GM11168 (cell line): ENCODE data around the gene TRPM3.

ENCODE experiments used
- in situ Hi-C: fragments of 300-500 bp; cut with MboI; formaldehyde crosslinking; loops from one replicate; pipeline ENCODE4 v1.12.0; 2022; ENCODE audit warnings: low sequenced_read_pairs; ENCODE audit not compliant: unreplicated experiment

The TRPM3 gene

DNA sequence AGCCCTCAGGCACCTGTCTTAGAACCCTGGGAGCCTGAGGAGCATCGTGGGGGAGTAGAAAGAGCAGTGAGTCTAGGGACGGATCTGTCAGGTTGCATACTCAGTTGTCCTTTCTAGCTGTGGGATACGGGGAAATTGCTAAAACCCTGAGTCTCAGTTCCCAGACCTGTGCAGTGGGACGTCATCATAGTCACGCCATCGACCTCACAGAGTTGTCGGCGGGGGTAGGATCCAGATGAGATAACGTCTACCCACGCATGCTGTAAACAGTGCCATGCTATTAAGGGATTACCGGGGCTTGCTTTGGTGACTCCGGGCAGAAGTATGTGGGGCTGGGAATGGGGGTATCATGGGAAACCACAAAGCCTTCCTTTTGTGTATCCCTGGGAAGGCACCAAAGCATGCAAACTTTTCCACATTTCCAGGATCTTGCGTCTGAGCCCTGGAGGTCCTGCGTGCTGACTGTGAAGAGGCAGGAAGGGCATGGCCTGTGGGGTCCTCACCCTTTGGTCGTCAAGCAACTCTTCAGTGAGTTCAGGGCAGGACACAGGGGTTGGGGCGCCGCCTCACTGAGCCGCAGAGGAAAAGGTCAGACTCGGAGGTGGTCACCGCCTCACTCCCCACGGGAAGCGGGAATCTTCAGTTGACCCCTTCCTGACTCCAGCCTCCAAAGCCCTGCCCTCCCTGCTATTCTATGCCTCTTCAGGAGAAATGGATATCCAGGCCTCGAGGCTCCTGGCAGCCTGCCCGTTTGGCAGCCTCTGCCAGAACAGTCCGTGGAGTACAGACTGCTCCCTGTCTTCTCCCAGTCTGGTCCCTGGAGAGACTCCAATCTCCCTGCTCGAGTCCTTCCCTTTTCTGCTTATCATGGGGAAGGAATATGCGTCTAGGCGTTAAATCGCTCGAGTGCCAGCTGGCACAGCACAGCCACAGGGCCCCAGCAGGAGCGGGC, 520.1 kb downstream of the TRPM3 start:
- in situ Hi-C loops: loop anchor here (5.0 kb wide), 1 partner anchor 269 kb away; no protein-coding TSS in a partner anchor

DNA sequence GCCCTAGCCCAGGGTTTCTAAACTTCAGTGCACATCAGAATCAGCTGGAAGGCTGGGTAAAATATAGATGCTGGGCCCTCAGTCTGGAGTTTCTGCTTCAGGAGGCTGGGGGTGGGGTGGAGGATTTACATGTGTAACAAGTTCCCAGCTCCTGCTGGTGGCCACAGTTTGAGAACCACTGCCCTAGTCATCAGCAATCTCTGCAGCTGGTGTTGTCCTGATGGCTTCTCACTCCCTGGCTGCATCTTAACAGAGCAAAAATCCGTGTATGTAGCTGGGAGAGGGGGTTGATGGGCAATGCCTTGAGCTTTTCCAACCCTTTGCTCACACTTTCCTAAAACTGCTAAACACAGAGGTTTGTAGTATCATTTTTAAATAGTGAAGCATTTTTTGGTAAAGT, 520.9 kb downstream of the TRPM3 start:
- in situ Hi-C loops: loop anchor here (5.0 kb wide), 1 partner anchor 268 kb away; no protein-coding TSS in a partner anchor

DNA sequence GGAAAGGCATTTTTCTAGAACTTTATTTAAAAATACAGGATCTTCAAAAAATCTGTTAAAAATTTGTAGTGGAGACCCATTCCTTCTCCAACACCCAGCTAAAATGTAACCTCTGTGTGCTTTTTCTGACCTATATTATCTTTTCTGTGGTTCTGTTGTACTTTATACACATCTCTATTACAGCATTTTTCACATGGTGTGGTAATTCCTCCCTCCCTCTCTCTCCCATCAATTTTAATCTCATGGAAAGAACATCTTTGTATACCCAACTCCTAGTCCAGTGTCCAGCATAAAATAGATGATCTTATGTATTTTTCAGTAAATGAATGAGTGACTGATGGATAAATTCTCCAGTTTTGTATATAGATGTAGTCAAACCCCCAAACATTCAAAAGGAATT, 523.5 kb downstream of the TRPM3 start:
- in situ Hi-C loops: no loop called here

DNA sequence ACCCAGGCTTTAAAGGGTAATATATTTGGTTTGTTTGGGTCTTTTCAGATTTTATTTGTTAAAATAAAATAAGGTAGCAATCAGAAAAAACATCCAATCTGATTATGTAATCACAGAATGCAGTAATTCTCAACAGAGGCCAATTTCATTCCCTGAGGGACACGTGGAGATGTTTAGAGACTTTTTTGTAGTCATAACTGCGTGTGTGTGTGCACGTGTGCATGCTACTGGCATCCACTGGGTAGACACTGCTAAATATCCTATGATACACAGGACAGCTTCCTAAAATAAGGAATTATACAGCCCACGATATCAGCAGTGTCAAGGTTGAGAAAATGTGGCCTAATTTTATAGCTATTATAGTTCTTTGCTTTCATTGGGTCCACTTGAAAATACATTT, 526.2 kb downstream of the TRPM3 start:
- in situ Hi-C loops: no loop called here

DNA sequence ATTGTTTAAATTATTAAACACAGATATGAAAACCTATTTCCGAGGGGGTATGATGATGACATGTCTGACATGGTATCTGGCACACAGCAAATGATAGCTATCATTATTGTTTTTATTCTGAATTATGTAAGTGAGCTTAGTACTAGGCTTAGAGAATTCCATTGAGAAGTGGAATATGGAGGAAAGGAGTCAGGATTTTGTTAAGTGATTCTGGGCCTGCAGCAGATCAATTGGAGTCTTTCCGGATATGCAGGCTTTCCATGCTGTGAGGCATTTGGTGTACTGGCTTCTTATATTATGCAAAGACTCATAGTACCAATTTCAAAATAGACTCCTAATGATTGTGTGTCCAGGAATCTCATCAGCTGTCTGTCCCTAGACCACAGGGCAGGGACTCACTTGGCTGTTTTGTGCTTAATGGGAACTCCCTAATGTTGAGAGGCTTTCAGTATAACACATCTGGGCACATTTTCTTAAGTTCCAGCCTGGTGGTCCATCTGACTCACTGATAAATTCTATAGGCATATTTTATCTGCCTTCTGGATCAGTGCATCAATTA, 527.0 kb downstream of the TRPM3 start:
- in situ Hi-C loops: no loop called here

DNA sequence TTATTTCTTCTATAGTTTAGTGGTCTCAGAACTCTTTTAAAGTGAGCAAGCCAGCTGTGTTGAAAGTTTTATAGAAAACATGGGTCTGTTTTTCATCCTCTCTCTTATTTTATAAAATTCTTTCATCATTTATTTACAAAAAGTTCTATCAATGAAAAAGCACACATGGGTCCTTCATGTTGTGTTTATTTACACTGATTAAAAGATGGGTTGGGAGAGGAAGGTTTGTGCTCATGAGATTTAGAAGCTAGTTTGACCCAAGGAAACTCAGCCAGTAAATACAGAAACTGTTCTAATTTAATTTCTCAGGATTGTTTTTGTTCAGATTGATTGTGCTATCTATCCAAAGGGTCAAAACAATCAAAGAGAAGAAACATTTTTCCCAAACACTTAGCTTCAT, 528.2 kb downstream of the TRPM3 start:
- in situ Hi-C loops: no loop called here

DNA sequence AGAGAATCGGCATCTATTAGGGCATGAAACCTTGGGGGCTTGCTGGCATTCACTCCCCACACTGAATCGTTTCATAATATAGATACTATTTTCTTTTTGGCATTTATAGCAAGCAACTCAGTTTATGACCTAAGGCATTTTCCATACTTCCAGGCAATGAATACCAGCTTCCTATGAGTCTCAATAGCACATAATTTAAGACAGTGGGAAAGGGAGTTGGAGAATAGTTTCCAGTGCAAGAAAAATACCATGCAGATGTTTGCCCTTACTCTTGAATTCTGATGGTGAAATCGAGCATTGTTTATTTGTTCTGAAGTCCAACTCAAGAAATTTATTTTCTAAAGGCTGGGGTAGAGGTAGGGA, 531.1 kb downstream of the TRPM3 start:
- in situ Hi-C loops: no loop called here

DNA sequence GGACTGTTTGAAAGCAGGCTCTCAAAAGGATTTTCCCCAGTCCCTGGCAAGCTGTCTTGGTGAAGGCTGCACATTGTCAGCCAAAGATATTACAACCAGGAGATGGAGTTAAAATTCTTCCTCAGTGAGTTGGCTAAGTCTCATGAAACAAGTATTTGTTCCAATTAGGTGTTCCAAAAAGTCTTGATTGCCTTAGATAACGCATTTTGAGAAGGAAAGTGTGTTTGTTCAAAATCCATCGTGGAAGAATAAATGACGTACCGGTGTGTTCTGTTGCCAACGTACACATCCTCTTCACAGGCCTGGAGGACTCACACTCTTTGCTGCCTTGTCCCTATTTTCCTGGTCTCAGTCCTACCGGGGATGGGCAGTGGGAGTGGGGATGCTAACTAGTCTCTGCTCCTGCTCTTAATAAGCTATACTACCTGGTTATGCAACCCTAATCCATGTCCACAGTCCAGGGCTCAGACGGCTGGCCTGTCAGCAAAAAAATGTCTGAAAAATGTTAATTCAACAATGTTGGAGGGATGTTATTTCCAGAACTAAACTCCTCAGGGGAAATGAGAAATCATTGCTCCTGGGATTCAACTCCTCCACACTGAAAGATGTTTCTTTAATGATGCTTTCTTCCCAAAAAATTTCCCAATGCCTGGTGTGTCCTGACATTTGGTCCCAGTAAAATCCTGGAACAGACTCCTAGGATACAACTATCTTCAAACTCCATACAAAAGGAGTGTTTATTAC, 531.7 kb downstream of the TRPM3 start:
- in situ Hi-C loops: no loop called here

DNA sequence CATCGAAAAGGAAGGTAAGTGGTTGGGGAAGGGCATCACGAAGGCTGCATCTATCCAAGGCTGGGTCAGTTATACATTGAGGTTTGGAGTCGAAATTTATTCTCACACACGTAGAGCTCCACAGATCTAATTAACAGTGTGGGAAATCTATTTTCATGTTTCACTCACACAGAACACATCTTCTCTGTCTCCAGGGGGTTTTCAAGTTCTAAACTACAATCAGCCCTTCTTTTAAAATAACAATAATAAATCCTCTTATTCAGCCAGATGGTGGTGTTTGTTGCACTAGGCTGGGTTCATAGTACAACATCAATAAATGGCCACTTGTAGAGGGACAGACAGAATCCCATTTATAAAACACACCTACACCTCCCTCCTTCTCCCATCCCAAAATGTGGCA, 532.4 kb downstream of the TRPM3 start:
- in situ Hi-C loops: no loop called here

DNA sequence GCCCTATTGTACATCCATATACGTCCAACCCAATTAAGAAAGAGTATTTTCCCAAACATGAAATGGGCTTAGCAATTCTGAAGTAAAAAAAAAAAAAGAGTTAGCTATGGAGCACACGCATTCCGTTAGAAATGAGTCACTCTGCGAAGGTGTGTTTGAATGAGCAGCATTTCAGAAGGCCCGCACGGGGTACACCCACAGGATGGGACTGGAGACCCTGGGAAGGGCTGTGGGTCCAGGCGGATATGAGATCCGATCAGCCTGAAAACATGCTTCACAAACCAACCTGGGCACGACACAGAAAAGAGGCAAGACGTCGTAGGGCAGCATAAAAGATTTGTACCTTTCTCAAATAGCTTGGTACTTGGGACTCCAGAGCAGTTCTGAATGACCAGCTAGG, 533.0 kb downstream of the TRPM3 start:
- in situ Hi-C loops: no loop called here

DNA sequence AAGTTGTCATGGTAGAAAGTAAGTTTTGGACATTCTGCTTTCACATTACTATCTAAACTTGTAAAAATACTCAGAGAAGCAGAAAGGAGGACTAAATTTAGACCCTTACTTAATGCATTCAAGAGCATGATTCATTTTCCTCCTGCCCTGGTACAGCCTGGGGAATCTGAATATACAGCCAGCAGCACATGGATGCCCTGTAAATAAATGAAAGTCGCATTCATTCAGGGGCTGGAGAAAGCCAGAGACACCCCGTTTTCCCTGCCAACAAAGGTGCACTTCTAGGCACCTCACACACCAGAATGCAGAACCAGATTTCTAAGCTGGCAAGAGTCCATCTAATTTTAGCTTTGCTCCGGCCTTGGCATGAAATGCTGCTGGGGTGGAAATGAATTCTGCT, 534.2 kb downstream of the TRPM3 start:
- in situ Hi-C loops: no loop called here

DNA sequence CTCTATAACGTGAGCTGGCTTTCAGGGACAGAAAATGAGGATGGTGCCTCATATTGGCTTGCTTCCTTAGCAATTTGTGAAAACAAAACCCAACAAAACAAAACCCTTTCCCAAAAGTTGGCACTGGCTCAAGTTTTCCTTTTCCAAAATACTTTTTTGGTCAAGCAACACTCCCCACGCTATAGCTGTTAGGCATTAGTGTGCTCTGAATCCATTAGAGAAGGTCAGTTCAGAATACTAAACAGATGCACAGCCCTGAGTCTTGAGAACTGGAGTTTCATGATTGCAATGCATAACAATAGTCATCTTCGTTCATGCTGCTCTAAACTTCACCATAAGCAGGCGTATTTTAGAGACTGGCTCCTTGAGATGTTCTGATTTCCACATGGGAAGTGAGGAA, 534.9 kb downstream of the TRPM3 start:
- in situ Hi-C loops: no loop called here

DNA sequence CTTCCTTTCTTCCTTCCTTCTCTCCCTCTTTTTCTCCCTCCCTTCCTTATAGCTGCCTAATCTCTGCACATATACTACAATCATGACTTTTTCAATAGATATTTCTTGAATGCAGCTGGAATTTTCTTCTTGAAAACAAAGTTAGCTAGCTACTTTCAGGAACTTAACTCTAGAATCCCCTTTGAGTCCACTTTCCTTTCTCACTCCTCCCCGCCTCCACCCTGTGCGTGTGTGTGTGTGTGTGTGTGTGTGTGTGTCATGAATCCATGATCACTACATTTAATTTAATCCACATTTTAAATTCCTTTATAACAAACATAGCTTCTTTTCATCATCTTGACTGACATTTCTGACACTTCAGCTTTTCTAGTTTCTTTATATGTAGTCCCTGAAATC, 539.5 kb downstream of the TRPM3 start:
- in situ Hi-C loops: no loop called here

DNA sequence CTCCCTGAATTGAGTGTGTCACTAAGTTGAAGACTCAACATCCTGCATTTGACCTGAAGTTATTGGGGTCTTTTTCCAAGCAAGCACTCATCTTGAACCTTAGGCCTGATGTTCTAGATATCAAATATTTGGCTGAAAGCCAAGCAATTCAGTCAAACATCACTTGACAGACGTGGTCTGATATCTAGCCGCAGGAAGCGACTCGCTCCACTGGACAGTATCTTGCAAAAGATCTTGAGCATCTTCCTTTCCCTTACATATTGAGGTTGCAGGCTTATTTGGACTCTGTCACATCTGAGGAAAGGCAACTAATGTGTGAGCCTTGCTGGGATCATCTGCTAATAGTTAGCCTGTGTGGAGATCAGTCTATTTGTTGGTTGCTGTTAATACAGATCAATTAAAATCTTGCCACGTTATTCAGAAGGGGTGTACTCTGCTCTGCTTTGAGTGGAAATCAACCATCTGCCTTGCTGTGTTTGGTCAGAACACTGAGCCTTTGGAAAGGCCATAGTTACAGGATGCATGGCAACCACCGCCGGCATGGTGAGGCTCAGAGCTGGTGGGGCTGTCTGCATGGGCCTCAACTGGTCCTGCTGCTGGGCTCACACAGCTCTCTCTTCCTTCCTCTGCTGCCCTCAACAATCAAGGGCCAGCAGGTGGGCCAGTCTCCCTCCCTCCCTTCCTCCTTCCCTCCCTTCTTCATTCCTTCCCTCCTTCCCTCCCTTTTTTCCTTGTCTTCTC, 540.0 kb downstream of the TRPM3 start:
- in situ Hi-C loops: no loop called here

DNA sequence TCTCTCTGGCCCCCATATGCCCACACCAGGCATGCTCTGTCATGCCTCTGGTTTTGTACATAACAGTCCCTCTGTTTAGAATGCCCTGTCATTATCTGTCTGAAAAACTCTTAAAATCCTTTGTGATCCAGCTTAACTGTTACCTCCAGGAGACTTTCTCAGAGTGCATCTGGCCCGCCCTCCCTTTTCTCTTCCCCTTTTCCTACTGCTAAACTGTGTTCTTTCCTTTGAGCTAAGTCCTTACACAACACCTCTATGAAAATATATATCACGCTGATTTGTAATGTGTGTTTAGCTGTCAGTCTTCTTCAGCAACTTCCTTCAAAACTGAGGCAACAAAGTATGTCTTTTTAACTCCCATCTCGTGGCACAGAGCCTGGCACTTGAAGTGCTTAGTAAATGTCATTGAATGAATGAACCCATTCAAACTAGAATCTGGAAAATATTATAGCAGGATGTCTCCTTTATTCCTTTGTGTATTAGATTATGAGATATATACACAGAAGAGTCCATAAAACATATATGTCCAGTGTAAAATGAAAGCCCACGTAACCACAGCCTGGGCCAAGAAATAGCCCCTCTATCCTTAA, 540.7 kb downstream of the TRPM3 start:
- in situ Hi-C loops: no loop called here

DNA sequence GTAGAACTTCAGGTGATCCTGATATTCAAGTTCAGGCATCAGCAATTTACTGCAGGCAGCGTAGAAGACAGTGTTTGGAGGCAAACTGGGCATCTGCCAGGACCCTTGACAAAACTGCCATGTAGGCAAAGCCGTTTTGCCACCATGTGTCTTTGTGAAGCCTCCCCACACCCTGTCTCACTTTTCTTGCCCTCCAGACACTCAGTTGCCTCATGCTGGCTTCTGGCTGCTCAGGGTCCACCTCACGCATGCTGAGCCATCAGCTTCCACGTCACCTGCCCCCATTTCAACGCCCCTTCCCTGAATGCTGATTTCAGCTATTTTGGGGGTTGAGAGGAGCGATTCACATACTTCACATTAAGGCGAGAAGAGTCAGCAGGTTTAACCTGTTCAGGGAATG, 541.7 kb downstream of the TRPM3 start:
- in situ Hi-C loops: no loop called here

DNA sequence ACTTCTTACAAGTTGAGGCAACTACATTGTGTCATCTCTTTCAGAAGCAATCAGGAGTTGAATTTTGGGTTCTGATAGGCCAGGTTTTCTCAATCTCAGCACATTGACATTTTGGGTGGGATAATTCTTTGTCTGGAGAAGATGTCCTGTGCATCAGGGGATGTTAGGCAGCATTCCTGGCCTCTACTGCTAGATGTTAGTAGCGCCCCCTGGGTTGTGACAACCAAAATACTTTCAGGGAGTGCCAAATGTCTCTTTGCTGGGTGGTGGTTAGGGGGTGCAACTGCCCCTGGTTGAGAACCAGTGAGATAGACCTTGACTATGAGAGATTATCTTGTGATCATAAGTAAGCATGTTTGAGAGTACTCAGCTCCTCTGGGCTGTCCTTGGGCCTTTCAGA, 542.7 kb downstream of the TRPM3 start:
- in situ Hi-C loops: no loop called here

DNA sequence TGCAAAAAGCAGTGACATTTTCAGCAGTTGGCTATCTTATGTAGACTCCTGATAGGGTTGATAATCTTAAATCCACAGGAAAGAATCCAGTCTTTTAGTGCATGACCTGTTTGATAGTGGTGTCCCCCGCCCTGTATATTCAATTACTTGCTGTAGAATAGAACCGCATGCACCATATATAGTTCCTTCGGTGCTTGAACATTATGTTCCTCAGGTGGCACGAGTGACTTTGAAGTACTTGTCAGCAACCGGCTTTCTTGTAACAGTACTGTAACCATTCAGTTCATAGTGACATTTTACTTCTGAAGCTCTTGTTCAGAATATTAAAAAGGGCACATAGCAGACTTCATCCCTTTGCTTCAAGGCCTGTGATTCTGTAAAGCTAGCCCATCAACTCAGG, 543.8 kb downstream of the TRPM3 start:
- in situ Hi-C loops: no loop called here

DNA sequence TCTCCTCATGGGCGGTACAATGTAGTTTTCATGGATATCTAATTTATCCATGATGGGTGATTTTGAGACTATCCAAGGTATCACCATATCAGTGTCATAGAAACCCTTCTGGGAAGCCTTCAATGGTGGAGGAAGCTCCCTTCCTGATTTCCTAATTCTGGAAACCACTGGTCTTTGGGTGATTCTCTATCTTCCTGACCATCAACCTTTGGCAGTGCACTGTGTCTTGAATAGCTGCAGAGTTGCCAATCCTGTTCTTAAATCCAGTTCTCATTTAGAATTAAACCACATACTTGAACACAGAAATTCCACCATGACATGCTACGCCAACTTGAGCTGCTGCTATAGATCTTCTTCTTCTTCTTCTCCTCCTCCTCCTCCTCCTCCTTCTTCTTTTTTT, 545.3 kb downstream of the TRPM3 start:
- in situ Hi-C loops: no loop called here

DNA sequence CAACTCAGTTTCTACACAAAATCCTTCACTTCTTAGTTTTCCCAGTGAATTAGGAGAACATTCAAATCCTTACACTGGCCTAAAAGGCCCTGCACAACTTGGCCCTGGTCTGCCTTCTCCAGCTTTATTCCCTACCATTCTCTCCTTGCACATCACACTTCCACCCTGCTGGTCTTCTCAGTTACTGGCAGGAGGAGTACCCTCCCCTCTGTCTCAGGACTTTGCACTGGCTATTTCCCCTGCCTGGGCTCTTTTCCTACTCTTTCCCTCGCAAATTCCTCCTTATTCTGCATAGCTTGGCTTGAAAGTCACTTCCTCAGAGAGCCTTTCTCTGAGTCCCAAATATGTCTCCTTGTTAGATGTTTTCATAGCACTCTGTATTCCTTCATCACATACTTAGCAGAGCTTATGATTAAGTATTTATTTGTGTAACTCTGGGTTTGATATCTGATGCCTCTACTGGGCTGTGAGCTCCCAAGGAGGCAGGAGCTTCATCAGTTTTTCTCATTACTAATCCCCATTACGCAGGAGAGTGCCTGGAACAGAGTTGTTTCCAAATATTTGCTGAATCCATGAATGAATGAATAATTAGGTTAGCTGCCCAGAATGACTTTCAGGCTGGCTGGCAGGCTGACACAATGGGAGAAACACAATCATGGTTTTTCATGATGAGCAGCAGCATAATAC, 547.1 kb downstream of the TRPM3 start:
- in situ Hi-C loops: no loop called here
